Measurements from ENCODE around the gene TBC1D10A.
A peak's percentile ranks its signal among the peaks of the same experiment; 100 is the strongest.

The TBC1D10A gene

DNA sequence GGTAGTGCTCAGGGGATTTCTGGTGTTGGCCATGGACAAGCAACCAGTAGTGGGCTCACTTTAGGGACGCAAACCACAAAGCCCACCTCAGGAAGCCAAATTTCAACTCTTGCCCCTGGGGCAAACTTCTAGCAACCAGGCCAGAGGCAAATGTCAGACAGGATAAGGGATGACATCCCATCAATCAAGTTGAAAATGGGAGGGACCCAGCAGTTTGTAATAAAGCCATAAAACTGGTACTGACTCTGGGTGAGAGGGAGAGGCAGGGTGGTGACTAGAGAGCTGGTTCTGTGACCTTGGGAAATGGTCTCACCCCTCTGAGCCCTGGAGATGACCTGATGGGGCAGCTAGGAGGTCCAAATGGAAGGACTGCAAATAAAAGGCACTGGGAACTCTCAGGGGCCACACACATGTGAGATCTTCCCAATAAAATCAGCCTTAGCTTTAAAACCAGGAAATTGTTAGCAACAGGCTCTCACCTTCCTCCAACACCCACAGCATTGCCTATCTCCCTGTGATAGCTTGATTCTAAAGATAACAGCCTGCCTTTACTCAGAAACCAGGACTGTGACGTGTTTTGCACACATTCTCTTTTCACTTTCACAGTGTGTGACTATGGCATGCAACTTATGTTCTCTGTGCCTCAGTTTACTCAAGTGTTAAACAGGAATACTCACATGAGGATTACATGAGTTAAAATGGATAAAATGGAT is 6.4 kb upstream of the TBC1D10A start:
- H3K27me3 ChIP-seq (ENCODE audit: insufficient read depth, low read depth), result no peaks in the 10 kb centered on the region
- H4K20me1 ChIP-seq (ENCODE audit: insufficient read depth), result no peaks in the 10 kb centered on the region
- H3K27ac ChIP-seq, result no peak overlapping the region
- no peaks in the 10 kb centered on the region for H3K79me2 ChIP-seq (ENCODE audit: insufficient read depth, low read depth)
- H3K9ac ChIP-seq, result no peak overlapping the region
- TF ChIP-seq, protein P1, sequence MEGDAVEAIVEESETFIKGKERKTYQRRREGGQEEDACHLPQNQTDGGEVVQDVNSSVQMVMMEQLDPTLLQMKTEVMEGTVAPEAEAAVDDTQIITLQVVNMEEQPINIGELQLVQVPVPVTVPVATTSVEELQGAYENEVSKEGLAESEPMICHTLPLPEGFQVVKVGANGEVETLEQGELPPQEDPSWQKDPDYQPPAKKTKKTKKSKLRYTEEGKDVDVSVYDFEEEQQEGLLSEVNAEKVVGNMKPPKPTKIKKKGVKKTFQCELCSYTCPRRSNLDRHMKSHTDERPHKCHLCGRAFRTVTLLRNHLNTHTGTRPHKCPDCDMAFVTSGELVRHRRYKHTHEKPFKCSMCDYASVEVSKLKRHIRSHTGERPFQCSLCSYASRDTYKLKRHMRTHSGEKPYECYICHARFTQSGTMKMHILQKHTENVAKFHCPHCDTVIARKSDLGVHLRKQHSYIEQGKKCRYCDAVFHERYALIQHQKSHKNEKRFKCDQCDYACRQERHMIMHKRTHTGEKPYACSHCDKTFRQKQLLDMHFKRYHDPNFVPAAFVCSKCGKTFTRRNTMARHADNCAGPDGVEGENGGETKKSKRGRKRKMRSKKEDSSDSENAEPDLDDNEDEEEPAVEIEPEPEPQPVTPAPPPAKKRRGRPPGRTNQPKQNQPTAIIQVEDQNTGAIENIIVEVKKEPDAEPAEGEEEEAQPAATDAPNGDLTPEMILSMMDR (conservative IDR thresholded peaks at IDR 0.05; ENCODE audit: low read depth, low read length), result no peak
- H2AFZ ChIP-seq (ENCODE audit: low read depth), result no peak overlapping the region
- no peak overlapping the region for H3K4me3 ChIP-seq (IDR thresholded peaks at IDR 0.05; ENCODE audit: insufficient read depth, low read depth, low read length)
- no peak overlapping the region for H3K4me2 ChIP-seq
- no peaks in the 10 kb centered on the region; the same call in 1 of the 2 replicates for H3K36me3 ChIP-seq (ENCODE audit: insufficient read depth)
- H3K4me1 ChIP-seq (ENCODE audit: low read depth, poor library complexity, severe bottlenecking), result peaks cover 2% of the 10 kb centered on the region

DNA sequence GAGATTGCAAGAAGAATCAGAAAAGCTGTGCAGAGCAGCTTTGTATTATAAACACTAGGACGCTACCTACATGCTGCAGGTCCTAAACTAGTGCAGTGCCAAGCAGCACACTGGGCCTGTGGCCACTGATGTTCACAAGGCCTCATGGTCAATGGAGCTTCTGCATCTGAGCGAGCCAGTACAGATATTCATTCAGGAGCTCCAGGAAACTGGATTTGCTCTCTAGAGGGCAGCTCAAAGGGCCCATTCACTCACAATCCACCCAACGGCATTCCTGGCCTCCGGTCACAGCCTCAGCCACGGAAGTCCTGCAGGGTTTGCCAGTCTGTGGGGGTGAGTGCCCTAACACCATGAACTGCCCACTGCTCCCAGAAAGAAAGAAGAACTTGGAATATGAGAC is 5.8 kb upstream of the TBC1D10A start:
- Histone ChIP-seq H3K27ac (no peak overlapping the region), H3K4me2 (no peak overlapping the region), H3K4me3 (IDR thresholded peaks at IDR 0.05; ENCODE audit: insufficient read depth, low read depth, low read length) (no peak overlapping the region), H3K9ac (no peak overlapping the region), H2AFZ (ENCODE audit: low read depth) (no peak overlapping the region), H3K27me3 (ENCODE audit: insufficient read depth, low read depth) (no peaks in the 10 kb centered on the region), H3K36me3 (ENCODE audit: insufficient read depth) (no peaks in the 10 kb centered on the region; the same call in 1 of the 2 replicates), H3K79me2 (ENCODE audit: insufficient read depth, low read depth) (no peaks in the 10 kb centered on the region), H3K4me1 (ENCODE audit: low read depth, poor library complexity, severe bottlenecking) (peaks cover 8% of the 10 kb centered on the region), H4K20me1 (ENCODE audit: insufficient read depth) (no peaks in the 10 kb centered on the region)
- TF ChIP-seq, protein P1 (conservative IDR thresholded peaks at IDR 0.05; ENCODE audit: low read depth, low read length), result no peak

DNA sequence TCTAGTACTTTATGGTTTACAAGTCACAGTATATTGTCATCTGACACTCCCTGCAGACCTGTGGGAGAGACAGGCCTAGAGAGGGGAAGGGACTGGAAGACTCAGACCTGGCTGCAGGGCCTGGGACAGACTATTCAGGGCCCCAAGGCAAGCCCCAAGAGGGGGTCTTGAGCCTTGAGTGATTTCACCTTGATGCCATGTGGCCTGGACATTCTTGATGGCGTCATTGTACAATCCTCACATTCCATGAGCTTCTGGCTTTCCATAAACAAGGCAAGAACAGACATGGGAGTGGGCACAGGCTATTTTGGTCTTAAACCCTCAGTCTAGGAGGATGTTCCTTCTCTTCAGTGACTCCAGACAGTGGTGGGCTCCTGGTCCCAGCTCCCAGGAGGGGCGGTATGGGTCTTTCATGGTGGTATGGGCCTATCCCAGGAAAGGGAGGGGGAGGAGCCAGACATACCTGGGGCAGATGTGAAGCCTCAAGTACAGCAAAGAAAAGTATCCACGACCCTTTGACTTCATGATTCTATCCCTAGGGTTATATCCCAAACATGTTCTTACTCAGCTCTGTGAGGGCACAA is 1.8 kb upstream of the TBC1D10A start:
- Histone ChIP-seq H3K27ac (no peak overlapping the region), H2AFZ (ENCODE audit: low read depth) (no peak overlapping the region), H3K27me3 (ENCODE audit: insufficient read depth, low read depth) (no peaks in the 10 kb centered on the region), H3K79me2 (ENCODE audit: insufficient read depth, low read depth) (peaks cover 14% of the 10 kb centered on the region; the same call in 1 of the 2 replicates), H3K4me3 (IDR thresholded peaks at IDR 0.05; ENCODE audit: insufficient read depth, low read depth, low read length) (no peak overlapping the region), H4K20me1 (ENCODE audit: insufficient read depth) (no peaks in the 10 kb centered on the region), H3K36me3 (ENCODE audit: insufficient read depth) (no peaks in the 10 kb centered on the region), H3K4me1 (ENCODE audit: low read depth, poor library complexity, severe bottlenecking) (peaks cover 37% of the 10 kb centered on the region), H3K9ac (no peak overlapping the region), H3K4me2 (no peak overlapping the region)
- TF ChIP-seq, protein P1 (conservative IDR thresholded peaks at IDR 0.05; ENCODE audit: low read depth, low read length), result no peak

DNA sequence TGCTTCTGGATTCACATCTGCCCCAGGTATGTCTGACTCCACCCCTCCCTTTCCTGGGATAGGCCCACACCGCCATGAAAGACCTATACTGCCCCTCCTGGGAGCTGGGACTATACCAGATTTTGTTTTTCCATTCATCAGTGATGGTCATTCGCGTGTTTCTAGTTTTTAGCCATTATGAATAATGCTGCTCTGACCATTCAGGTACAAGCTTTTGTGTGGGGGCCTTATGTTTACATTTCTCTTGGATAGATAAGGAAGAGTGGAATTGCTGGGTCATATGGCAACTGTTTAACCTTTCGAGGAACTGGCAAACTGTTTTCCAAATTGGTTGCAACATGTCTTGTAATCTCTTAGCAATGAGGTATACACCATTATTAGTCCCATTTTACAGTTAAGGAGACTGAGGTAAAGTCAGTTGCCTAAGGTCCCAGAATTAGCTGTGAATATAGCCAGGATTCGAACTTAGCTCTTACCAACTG is 1.2 kb upstream of the TBC1D10A start:
- Histone ChIP-seq H3K4me2 (peak overlapping the region; percentile 53), H3K4me3 (IDR thresholded peaks at IDR 0.05; ENCODE audit: insufficient read depth, low read depth, low read length) (no peak overlapping the region), H3K27ac (no peak overlapping the region; the same call in 1 of the 2 replicates), H3K79me2 (ENCODE audit: insufficient read depth, low read depth) (peaks cover 14% of the 10 kb centered on the region; the same call in 1 of the 2 replicates), H2AFZ (ENCODE audit: low read depth) (no peak overlapping the region; the same call in 1 of the 2 replicates), H4K20me1 (ENCODE audit: insufficient read depth) (no peaks in the 10 kb centered on the region), H3K9ac (no peak overlapping the region), H3K36me3 (ENCODE audit: insufficient read depth) (no peaks in the 10 kb centered on the region), H3K4me1 (ENCODE audit: low read depth, poor library complexity, severe bottlenecking) (peaks cover 44% of the 10 kb centered on the region), H3K27me3 (ENCODE audit: insufficient read depth, low read depth) (no peaks in the 10 kb centered on the region)
- TF ChIP-seq, protein P1 (conservative IDR thresholded peaks at IDR 0.05; ENCODE audit: low read depth, low read length), result no peak

All from KMS-11 (cell line).